ENCODE measurements around the gene FAM131B. TPM values are rescaled to one million over a fixed set of nuclear protein-coding genes. Genes with fewer than 3 reads are reported as not detected.

The FAM131B gene
- total and polyA plus RNA-seq, 2 of the 13 experiments (the other 11 are each of a cell fraction or from before 2014, with no cell fraction given): 0.07 TPM; not detected in 1

DNA sequence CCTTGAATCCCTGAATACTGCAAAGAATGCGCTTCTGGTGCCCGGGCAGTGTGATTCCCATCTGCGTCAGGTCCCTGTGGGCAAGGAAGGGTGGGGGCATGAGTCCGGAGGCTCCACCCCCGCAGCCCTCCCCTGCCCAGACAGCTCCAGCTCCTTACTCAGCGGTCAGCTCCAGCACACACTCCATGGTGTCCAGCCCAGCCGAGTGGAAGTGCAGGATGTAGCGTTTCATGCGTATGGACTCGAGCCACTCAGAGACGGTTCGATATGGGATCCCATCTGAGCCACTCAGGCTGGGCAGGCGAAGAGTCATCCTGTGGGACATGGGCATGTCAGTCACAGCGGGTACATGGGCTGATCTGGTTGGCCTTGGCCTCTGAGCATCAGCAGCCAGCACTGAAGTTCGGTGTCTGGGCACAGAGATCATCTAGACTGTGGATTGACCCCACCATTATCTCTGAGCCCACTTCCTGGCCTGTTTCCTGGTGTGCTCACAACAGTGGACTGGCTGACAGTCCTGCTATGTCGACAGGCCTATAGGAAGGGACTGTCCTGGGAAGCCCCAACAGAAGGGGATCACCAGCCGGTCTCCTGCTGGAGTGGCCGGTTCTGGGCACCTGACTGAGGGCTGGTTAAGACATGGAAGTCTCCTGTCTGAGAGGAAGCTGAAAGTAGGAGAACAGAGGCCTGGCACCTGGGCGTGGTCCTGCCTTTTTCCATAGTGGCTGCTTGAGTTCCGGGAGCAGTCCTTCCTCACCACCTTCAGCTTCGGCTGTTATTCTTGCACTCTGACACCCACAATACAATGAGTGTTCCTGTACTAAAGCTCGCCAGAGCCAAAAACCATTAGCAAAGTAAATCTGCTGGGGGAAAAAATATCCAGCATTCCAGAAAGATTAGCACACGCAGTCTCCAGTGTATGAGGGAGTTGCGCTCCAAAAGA lies 29.2 kb upstream of the FAM131B start (continued):
- TF ChIP-seq, protein P1, sequence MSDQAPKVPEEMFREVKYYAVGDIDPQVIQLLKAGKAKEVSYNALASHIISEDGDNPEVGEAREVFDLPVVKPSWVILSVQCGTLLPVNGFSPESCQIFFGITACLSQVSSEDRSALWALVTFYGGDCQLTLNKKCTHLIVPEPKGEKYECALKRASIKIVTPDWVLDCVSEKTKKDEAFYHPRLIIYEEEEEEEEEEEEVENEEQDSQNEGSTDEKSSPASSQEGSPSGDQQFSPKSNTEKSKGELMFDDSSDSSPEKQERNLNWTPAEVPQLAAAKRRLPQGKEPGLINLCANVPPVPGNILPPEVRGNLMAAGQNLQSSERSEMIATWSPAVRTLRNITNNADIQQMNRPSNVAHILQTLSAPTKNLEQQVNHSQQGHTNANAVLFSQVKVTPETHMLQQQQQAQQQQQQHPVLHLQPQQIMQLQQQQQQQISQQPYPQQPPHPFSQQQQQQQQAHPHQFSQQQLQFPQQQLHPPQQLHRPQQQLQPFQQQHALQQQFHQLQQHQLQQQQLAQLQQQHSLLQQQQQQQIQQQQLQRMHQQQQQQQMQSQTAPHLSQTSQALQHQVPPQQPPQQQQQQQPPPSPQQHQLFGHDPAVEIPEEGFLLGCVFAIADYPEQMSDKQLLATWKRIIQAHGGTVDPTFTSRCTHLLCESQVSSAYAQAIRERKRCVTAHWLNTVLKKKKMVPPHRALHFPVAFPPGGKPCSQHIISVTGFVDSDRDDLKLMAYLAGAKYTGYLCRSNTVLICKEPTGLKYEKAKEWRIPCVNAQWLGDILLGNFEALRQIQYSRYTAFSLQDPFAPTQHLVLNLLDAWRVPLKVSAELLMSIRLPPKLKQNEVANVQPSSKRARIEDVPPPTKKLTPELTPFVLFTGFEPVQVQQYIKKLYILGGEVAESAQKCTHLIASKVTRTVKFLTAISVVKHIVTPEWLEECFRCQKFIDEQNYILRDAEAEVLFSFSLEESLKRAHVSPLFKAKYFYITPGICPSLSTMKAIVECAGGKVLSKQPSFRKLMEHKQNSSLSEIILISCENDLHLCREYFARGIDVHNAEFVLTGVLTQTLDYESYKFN (CRISPR knock-in tag; conservative IDR thresholded peaks at IDR 0.05): peak; percentile 50; the same call in 1 of the 2 replicates
- no peak for TF ChIP-seq ZNF230 (CRISPR knock-in tag; IDR thresholded peaks at IDR 0.05)
- TF ChIP-seq, protein P2, sequence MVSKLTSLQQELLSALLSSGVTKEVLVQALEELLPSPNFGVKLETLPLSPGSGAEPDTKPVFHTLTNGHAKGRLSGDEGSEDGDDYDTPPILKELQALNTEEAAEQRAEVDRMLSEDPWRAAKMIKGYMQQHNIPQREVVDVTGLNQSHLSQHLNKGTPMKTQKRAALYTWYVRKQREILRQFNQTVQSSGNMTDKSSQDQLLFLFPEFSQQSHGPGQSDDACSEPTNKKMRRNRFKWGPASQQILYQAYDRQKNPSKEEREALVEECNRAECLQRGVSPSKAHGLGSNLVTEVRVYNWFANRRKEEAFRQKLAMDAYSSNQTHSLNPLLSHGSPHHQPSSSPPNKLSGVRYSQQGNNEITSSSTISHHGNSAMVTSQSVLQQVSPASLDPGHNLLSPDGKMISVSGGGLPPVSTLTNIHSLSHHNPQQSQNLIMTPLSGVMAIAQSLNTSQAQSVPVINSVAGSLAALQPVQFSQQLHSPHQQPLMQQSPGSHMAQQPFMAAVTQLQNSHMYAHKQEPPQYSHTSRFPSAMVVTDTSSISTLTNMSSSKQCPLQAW (CRISPR knock-in tag; IDR thresholded peaks at IDR 0.05): no peak
- TF ChIP-seq, protein P3, sequence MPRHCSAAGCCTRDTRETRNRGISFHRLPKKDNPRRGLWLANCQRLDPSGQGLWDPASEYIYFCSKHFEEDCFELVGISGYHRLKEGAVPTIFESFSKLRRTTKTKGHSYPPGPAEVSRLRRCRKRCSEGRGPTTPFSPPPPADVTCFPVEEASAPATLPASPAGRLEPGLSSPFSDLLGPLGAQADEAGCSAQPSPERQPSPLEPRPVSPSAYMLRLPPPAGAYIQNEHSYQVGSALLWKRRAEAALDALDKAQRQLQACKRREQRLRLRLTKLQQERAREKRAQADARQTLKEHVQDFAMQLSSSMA (CRISPR knock-in tag; IDR thresholded peaks at IDR 0.05): no peak
- 0 out of 2 replicates have a peak, but pooled peaks have one; percentile 38 for TF ChIP-seq KMT2A (CRISPR knock-in tag; IDR thresholded peaks at IDR 0.05)
- no peak for TF ChIP-seq NFYC (CRISPR knock-in tag; IDR thresholded peaks at IDR 0.05)
- TF ChIP-seq ZNF333 (CRISPR knock-in tag; IDR thresholded peaks at IDR 0.05; ENCODE audit: borderline replicate concordance): no peak

All from HepG2 (cell line).